Activated gamma-delta T cell (primary cell): ENCODE data around the gene F2RL3.
"Not testable (repeated sequence)": the region's sequence is repeated elsewhere in the genome, so short reads cannot be mapped to it uniquely, and the experiment has no call there.

Experiments used
- DNase-seq: peaks from one replicate; lab custom pipeline; 2025; lab: John Stamatoyannopoulos, UW

F2RL3 gene

GRCh38 chr19:16922592-16922934, 33.8 kb downstream of the F2RL3 start:
- no peak for DNase-seq

- no peak for DNase-seq
Measured at GRCh38 chr19:16922949-16923348, 34.1 kb downstream of the F2RL3 start.

- no peak for DNase-seq
Measured at GRCh38 chr19:16927883-16928282, 39.1 kb downstream of the F2RL3 start.

- DNase-seq: no peak
Measured at GRCh38 chr19:16928351-16928750, 39.6 kb downstream of the F2RL3 start.

- DNase-seq: no peak
Measured at GRCh38 chr19:16928916-16929315, 40.1 kb downstream of the F2RL3 start.

GRCh38 chr19:16930753-16931152, 42.0 kb downstream of the F2RL3 start:
- no peak for DNase-seq

- DNase-seq: no peak
Measured at GRCh38 chr19:16931306-16931705, 42.5 kb downstream of the F2RL3 start.

- no peak for DNase-seq
Measured at GRCh38 chr19:16934489-16934888, 45.7 kb downstream of the F2RL3 start.

- no peak for DNase-seq
Measured at GRCh38 chr19:16936901-16937300, 48.1 kb downstream of the F2RL3 start.

GRCh38 chr19:16937796-16938195, 49.0 kb downstream of the F2RL3 start:
- not testable (repeated sequence) for DNase-seq

GRCh38 chr19:16938211-16938610, 49.4 kb downstream of the F2RL3 start:
- DNase-seq: no peak

GRCh38 chr19:16940063-16940462, 51.3 kb downstream of the F2RL3 start:
- DNase-seq: not testable (repeated sequence)

- DNase-seq: no peak
Measured at GRCh38 chr19:16940626-16941025, 51.8 kb downstream of the F2RL3 start.
